ENCODE results near the gene CMYA5.

The CMYA5 gene

DNA sequence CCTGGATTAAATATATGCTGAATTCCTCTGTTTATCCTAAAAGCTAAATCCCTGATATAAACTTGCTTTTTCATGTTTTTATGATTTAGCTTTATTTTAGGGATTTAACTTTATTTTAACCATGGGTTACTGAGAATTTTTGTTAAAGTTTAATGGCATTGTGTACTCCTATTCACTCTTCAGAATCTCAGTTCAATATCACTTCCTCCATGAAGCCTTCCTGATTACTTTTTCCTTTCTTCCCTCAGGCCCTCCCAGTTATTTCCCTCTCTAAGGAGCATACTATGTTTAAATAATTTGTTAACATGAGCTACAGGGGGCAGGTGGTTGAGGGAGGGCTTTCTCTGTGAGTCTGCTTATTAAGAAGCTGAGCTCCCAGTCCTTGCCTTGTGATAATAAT lies 151.5 kb downstream of the CMYA5 start:
- no peak for DNase-seq

DNA sequence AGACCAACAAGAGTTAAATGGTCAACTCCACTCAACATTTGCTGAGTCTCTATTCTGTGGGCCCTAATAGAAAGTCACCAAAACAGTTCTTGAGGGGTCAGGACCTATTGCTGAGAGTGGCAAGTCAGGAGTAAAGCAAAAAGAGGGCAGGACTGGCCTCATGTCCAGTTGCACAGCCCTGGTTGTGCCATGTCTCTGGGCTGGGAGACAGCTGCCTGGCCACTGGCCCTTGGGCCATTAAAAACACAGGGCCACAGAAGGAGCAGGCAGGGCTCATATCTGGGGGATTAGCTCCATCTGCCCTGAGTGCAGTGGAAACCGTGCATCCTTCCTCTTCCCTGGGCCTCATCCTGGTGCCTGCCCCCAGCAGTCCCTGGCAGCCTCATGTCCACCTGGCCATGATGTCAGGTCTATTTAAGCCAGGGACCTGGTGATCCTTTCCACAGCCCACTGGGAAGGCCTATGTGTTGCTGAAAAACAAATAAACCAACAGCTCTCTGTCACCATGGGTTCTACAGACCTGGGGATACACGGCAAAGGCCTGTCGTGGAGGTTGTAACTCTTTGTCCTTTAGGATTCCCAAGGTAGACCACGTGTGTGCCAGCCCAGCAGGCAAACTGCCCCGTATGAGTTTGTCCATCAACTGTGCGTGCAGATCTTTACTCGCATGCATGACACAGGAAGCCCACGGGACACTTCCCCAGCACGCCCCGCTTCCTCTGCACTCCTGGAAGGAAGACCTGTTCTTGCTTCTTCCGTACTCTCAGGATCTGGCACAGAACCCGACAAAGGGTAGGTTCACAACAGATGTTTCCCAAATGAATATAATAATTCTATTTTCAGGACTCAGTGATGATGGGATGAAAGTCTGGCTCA lies 152.6 kb downstream of the CMYA5 start:
- no peak for DNase-seq

DNA sequence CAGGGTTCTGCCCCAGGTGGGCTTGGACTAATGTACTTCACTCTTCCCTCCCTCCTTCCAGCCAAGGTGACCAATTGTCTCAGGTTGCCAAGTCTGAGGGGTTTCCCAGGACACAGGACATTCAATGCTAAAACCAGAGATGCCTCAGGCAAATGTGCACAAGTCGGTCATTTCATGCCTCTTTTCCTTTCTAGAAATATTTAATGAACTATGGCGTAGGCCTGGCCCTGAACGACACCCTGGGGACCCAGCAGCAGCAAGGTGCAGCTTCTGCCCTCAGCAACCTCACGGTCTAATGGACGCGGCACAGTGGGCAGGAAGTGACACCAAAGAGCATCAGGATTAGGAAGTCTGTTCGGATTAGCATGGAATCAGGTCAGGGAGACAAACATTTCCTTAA lies 153.4 kb downstream of the CMYA5 start:
- DNase-seq: no peak

DNA sequence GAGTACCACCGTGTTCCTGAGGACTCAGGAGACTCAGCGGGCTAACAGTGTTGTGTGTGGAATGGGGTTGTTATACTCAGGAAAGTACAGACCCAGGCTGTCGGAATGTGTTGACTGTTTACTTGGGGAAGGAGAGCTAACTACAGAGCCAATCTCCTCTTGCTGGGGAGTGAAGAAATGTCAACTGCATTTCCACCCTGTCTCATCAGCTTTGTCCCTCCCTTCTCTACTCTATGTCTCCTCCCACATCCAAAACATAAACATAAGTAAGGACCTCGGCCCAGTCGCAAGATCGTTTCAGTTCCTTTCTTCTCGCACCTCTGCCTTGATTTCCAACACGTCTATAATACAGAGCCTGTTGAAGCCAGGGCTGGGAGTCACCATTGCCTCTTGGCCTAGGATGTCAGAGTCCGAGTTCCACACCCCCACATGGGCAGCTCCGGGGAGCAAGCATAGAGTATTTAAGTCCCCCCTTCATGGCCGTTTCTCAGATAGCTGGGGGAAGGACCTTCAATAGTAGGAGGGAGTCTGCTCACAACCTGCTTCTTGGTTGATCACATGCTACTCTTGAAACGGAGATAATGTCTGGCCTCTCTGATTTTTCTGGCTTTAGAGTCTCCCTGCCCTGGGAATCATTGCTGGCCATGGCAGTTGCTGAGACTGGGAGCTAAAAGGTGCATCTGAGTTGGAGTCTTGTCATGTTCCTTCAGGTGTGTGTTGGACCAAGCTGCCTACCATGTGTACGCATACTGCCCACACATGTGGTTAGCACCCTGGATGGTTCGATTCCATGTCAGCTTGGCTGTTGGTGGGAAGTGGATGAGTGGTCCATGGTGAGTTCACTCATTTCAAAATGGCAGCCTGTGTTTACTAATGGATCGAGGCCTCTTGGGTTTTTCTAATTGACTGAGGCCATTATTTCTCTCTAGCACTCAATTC lies 154.1 kb downstream of the CMYA5 start:
- no peak for DNase-seq

DNA sequence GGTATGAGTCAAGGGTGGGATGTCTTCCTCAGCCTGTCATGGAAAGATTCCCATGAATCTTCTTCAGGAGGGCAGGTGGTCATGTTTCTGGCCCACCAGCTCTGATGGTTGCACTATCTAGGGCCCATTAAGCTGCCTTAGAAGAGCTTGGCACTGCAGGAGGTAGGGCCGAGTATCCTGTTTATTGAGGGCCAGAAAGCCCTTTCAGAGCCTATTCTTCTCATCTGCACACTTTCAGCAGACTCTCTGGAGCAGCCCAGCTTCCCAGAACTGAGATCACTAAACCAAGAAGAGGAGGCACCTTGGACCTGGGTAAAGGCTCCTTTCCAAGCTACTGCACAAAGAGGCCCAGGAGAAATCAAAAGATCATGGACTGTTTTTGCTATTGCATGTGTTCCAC lies 154.9 kb downstream of the CMYA5 start:
- DNase-seq: no peak

DNA sequence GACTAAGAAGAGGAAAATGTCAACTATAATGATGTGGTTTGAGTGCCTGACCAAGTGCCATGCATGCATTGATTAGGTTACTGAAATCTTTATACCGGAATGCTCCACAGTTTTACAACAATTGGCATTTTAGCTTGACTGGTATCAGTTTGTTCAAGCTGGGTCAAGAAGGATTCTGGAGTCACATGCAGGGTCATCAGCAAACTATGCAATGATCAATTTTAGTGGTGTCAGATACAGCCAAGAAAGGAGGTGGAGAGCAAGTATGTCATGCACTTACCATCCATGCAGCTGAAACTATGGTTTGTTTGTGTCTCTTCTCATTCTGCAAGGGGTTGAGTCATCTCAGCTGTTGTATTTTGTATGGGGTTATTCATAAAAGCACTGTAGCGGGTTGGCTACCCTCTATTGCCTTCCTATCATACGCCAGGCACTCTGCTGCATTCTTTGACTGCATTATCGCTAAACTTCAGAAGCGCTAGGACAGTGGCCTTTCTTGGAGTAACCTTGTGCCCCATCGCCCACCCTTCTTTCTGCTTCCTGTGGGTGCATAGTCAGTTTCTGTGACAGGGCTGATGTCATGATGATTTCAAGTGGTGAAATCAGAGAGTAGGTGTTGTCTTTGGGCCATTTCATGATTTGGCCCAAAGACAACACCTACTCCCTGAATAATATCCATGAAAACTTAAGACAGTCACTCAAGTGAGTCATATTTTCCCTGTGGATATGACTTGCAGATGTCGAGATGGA lies 156.0 kb downstream of the CMYA5 start:
- DNase-seq: no peak

DNA sequence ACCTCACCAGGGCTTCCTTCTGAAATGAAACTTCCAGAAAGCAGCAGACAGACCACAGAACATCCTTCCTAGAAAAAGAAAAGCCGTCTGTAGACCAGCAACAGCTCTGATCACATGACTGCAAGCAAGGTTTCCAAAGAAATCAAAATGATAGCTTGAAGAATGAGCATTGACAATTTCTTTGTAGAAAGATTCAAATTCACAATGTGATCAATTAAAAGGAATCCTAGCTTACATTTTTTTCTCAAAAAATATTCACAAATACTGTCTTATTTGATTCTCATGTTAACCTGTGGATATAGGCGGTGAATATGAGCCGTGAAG lies 156.5 kb downstream of the CMYA5 start:
- DNase-seq: no peak

DNA sequence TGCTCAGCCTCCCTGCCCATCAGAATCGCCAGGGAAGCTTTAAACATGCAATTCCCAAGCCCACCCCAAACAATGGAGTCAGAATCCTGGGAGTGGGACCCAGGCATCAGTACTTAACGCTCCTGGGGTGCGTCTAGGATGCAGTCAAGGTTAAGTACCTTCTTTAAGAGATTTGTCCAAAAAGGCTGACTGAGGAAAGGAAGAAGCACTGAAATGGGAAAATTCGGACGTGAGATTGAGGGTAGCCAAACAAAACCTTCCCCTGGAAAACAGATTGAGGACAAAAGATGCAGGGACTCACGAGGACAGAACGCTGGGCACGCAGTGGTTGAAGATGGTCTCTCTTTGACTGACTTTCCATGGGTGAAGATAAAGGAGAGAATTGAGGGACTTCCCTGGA lies 157.9 kb downstream of the CMYA5 start:
- no peak for DNase-seq

DNA sequence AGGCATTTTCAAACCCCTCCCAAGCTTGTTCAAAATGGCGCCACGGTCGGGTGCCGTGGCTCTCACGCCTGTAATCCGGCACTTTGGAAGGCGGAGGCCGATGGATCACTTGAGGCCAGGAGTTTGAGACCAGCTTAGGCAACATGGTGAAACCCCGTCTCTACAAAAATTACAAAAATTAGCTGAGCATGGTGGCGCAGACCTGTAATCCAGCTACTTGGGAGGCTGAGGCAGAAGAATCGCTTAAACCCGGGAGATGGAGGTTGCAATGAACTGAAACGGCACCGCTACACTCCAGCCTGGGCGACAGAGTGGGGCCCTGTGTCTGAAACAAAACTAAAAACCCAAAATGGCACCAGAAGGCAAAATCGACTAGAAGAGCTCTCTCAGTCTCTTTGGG lies 159.4 kb downstream of the CMYA5 start:
- DNase-seq: no peak
